ENCODE measurements around the gene CSNK1G3. TPM values are rescaled to one million over a fixed set of nuclear protein-coding genes. Genes with fewer than 3 reads are reported as not detected.

The CSNK1G3 gene
- total RNA-seq, 4 donors from 2014 or later = 17.4 to 82.6 (median 42.5) TPM

DNA sequence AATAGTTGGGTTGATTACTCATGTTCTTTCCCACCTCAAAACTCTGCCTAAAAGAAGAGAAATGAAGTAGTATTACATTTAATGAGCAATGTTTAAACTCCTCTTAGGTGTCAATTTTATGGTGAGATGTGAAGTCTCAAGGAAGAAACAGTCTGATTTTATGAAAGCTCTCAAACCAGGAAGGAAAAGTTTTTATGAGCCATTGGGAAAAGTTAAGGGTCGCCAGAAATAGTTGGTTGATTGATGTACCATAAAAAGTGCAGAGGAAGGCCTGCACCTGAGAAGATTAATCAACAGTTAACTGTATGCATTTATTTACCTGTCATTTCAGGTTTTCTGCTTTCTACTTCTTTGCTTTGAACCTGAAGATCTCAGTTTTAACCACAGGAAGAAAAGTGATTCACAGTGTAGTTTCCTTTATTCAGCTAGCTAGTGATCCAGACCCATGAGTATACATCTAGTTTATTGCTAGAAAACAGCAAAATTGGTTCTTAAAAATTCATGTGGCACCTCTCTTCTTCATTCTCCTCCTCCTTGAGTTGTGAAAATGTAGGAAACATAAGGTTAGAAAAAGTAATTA lies 133.1 kb downstream of the CSNK1G3 start:
- Histone ChIP-seq H3K4me3 (no peak overlapping the region), H3K36me3 (no peaks in the 10 kb centered on the region), H3K4me1 (no peaks in the 10 kb centered on the region), H3K27me3 (no peaks in the 10 kb centered on the region), H3K27ac (no peak overlapping the region), H3K9me3 (peaks cover 0 to 5% (median 0%) of the 10 kb centered on the region in 3 donors)
- intact Hi-C loops (cut with DNase I) = no loop called here
- no peak for TF ChIP-seq POLR2A (IDR thresholded peaks at IDR 0.05)
- TF ChIP-seq, protein P1, sequence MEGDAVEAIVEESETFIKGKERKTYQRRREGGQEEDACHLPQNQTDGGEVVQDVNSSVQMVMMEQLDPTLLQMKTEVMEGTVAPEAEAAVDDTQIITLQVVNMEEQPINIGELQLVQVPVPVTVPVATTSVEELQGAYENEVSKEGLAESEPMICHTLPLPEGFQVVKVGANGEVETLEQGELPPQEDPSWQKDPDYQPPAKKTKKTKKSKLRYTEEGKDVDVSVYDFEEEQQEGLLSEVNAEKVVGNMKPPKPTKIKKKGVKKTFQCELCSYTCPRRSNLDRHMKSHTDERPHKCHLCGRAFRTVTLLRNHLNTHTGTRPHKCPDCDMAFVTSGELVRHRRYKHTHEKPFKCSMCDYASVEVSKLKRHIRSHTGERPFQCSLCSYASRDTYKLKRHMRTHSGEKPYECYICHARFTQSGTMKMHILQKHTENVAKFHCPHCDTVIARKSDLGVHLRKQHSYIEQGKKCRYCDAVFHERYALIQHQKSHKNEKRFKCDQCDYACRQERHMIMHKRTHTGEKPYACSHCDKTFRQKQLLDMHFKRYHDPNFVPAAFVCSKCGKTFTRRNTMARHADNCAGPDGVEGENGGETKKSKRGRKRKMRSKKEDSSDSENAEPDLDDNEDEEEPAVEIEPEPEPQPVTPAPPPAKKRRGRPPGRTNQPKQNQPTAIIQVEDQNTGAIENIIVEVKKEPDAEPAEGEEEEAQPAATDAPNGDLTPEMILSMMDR (IDR thresholded peaks at IDR 0.05) = no peak
- WGBS, 2 donors = 20 to 48% methylated on average over 1 of the region's 1 CpG
- DNase-seq = no peak

DNA sequence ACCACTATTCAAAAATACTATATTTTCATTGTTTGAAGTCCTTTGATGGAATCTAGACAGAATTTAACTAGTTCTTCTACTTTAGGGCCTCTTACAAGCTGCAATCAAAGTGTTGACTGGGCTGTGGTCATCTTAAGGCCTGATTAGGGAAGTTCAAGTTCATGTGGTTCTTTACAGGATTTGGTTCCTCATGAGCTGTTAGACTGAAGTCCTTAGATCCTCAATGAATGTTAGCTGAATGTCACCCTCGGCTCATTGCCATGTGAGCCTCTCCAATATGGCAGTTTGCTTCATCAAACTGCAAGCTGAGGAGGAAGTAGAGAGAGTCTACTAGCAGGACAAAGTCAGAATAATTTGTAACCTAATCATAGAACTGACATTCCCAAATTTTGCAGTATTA lies 135.1 kb downstream of the CSNK1G3 start:
- TF ChIP-seq, protein P1 (IDR thresholded peaks at IDR 0.05) = no peak
- no peak for TF ChIP-seq POLR2A (IDR thresholded peaks at IDR 0.05)
- WGBS, 2 donors = 67 to 89% methylated on average over 1 of the region's 1 CpG
- intact Hi-C loops (cut with DNase I) = no loop called here
- no peak overlapping the region for H3K4me3 ChIP-seq
- no peaks in the 10 kb centered on the region for H3K27me3 ChIP-seq
- DNase-seq = no peak
- no peaks in the 10 kb centered on the region for H3K36me3 ChIP-seq
- H3K4me1 ChIP-seq = no peaks in the 10 kb centered on the region
- H3K27ac ChIP-seq = no peak overlapping the region
- peaks cover 0 to 5% (median 0%) of the 10 kb centered on the region in 3 donors for H3K9me3 ChIP-seq

DNA sequence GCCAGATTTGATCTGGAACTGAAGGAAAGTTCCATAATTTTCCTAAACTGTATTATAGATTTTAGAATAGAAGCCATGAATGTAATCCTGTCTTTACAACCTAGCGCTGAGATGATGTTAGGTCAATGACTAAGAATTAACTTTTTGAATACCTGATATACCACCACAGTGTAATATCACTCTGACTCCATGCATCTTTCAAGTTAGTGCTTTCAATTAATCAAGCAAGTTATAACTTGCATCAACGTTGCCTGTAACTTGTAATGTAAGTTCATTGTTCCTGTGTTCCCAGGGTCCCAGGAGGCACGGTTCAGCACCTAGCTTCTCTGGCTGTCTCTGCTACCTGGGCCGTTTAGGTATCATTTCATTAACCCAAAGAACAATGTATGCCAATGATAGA lies 139.3 kb downstream of the CSNK1G3 start:
- Histone ChIP-seq H3K9me3 (peaks cover 0 to 5% (median 0%) of the 10 kb centered on the region in 3 donors), H3K27me3 (no peaks in the 10 kb centered on the region), H3K36me3 (no peaks in the 10 kb centered on the region), H3K27ac (no peak overlapping the region), H3K4me1 (no peaks in the 10 kb centered on the region), H3K4me3 (no peak overlapping the region)
- DNase-seq = no peak
- TF ChIP-seq POLR2A (IDR thresholded peaks at IDR 0.05) = no peak
- TF ChIP-seq, protein P1 (IDR thresholded peaks at IDR 0.05) = no peak
- WGBS, 2 donors = 38 to 54% methylated on average over 4 of the region's 4 CpGs
- intact Hi-C loops (cut with DNase I) = no loop called here

DNA sequence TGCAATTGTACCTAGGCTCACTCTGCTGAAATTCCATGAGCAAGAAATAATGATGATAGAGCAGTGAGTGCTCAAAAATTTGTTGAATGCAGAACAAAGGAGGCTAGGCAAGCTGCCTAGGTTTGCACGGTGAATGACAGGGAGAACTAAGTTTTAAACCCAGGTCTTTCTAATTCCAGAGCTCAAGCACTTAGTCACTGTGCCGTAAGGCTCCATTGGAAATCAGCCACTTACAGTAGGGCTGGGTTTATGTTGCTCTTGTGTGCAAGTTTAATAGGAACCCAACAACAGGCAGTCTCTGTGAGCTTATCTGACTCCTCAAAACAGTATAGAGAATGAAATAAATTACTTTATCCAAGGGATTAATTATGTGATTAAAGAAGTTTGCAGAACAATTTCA lies 147.0 kb downstream of the CSNK1G3 start:
- Histone ChIP-seq H3K4me1 (peaks cover 0 to 27% (median 8%) of the 10 kb centered on the region in 3 donors), H3K27ac (no peak overlapping the region), H3K9me3 (peaks cover 0 to 1% (median 0%) of the 10 kb centered on the region in 3 donors), H3K4me3 (no peak overlapping the region), H3K27me3 (no peaks in the 10 kb centered on the region), H3K36me3 (no peaks in the 10 kb centered on the region)
- intact Hi-C loops (cut with DNase I) = no loop called here
- 30 to 50% methylated on average over 2 of the region's 2 CpGs for WGBS, 2 donors
- no peak for DNase-seq
- TF ChIP-seq POLR2A (IDR thresholded peaks at IDR 0.05) = no peak
- TF ChIP-seq, protein P1 (IDR thresholded peaks at IDR 0.05) = no peak

DNA sequence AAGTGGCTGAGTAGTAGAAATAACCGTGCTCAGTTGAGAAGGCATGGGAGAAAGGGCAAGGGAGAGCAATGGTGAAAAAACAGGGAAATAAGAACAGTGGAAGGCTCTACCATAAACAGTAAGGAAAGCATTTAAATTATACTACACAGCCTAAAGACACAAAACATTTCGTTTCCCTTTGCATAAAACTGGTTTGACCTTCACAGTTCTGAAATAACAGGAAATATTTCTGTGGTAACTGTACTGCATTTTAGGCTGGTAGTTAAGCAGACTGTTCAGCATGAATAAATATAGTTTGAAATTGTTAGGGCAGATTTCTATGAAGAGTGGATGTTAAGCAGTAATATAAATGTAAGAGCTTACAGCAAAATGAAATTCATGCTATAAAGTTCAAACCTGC lies 147.5 kb downstream of the CSNK1G3 start:
- Histone ChIP-seq H3K4me3 (no peak overlapping the region), H3K27ac (no peak overlapping the region), H3K27me3 (no peaks in the 10 kb centered on the region), H3K4me1 (peaks cover 0 to 27% (median 8%) of the 10 kb centered on the region in 3 donors), H3K36me3 (no peaks in the 10 kb centered on the region), H3K9me3 (peaks cover 0 to 6% (median 0%) of the 10 kb centered on the region in 3 donors)
- intact Hi-C loops (cut with DNase I) = no loop called here
- WGBS, 2 donors = 22 to 26% methylated on average over 2 of the region's 2 CpGs
- TF ChIP-seq POLR2A (IDR thresholded peaks at IDR 0.05) = no peak
- TF ChIP-seq, protein P1 (IDR thresholded peaks at IDR 0.05) = no peak
- DNase-seq = no peak
